ENCODE measurements around the gene KRT8.
"Not testable (repeated sequence)": the region's sequence is repeated elsewhere in the genome, so short reads cannot be mapped to it uniquely, and the experiment has no call there.

Gene KRT8

DNA sequence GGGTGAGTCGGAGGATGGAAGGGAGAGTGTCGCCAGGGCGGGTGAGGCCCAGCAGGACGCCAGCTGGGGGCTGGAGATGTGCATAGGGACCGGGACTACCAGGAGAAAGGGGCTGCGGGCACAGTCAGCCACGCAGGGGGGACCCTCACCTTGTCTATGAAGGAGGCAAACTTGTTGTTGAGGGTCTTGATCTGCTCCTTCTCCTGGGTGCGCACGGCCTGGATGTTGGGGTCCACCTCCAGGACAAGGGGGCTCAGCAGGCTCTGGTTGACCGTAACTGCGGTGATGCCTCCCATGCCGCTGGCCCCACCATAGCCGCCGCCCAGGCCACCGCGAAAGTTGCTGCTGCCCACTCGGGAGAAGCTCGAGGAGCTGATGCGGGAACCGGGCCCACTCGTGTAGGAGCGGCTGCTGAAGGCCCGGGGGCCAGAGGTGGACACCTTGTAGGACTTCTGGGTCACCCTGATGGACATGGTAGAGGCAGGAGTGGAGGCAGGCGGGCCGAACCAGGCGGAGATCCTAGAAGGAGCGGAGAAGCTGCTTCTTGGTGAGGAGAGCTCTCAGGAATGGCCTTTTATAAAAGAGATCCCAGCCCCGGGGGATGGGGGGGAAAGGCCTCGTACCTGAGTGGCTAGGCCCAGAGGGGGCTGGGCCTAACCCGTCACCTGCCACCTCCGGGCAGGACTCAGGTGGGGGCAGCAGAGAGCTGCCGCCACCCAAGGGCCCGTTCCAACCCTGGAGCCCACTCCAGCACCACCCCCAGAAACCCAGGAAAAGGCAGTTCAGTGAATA is at the start of gene KRT8:
TSS of gene KRT8 (minus strand) at position 568 of the 792 bp plus-strand sequence. CDS start at position 473, 95 bp downstream.
- not testable (repeated sequence) for DNase-seq

DNA sequence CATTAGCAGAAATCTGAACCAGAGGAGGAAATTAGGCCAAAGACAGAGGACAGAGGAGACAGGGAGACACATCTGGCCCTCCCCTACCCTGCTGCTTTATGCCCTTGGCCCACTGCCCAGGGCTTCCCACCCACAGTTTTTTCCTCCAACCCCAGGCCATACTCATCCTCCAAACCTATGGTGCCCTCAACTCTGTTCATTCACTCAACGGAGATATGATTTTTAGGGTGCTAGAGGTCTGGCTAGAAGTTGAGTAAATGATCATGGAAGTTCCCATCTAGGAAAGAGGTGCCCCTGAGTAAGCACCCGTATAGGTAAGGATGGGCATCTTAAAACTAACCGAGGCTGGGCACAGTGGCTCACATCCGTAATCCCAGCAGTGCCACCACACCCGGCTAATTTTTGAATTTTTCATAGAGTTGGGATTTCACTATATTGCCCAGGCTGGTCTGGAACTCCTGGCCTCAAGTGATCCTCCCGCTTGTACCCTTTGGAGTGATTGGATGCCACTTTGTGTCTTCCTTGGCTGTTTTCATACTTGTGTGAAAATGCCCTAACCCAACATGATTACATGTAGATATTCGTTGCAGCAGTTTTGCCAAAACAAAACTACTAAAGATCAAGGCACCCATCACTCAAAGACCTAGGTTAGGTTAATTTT is 48.4 kb upstream of the KRT8 start:
- no peak for DNase-seq

DNA sequence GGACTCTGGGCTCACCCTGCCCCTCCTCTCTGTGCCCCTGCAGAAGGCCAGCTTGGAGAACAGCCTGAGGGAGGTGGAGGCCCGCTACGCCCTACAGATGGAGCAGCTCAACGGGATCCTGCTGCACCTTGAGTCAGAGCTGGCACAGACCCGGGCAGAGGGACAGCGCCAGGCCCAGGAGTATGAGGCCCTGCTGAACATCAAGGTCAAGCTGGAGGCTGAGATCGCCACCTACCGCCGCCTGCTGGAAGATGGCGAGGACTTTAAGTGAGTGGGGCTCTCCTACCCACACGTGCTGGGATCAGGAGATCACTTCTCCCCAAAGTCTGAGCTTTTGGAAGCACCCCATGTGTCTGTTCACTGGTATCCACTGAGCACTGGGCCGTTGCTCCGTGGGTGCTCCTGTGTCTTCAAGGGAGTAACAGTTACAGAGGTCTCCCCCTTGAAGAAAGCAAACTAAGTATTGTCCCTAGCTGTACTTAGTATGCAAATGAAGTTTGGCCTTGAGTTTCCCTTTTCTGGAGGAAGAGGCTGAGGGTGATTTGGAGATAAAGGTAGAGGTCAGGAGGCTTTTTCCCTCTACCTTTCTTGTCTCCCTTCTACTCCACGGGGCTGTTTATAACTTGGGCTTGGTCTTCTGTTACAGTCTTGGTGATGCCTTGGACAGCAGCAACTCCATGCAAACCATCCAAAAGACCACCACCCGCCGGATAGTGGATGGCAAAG is 47.4 kb upstream of the KRT8 start:
- DNase-seq, result no peak

DNA sequence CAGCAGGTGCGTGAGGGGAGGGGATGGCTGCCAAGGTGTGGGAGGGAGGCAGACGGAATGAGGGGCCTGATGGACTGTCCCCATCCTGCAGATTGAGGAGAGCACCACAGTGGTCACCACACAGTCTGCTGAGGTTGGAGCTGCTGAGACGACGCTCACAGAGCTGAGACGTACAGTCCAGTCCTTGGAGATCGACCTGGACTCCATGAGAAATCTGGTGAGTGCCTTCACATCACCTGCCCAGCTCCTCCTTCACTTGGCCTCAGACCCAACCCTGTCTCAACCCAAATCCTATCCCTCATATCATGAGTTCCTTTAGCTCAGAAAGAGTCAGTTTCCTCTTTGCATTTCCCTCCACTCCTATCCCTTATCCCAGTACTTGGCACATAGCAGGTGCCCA is 46.8 kb upstream of the KRT8 start:
- no peak for DNase-seq

DNA sequence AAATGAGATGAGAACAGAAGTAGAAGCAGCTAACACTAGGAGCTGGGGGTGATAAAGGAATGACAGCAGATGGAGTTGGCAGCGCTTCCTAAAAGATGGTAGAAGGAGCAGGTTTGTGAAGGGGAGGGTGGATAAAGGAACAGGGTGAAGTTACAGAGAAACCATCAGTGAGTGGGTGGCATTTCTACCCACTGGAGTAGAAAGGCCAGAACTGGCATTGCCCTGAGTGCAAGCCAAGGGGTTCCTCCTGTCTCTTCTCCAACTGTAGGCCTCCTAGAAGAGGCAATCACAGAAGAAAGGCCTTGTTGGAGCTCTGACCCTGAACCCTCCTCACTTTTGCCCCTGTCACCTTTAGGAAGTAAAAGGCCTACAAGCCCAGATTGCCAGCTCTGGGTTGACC is 46.2 kb upstream of the KRT8 start:
- no peak for DNase-seq

DNA sequence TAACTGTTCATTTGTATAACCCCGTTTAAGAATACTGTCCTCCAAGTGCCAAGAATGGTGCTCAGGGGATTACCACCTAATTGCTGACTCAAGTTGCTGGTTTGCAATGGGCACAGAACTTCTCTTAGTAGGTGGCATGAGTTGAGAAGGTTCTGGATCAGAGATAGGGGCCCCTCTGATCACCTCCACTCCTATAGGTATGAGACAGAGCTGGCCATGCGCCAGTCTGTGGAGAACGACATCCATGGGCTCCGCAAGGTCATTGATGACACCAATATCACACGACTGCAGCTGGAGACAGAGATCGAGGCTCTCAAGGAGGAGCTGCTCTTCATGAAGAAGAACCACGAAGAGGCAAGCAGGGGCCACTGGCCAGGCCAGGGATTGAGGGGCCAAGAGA is 45.7 kb upstream of the KRT8 start:
- no peak for DNase-seq

DNA sequence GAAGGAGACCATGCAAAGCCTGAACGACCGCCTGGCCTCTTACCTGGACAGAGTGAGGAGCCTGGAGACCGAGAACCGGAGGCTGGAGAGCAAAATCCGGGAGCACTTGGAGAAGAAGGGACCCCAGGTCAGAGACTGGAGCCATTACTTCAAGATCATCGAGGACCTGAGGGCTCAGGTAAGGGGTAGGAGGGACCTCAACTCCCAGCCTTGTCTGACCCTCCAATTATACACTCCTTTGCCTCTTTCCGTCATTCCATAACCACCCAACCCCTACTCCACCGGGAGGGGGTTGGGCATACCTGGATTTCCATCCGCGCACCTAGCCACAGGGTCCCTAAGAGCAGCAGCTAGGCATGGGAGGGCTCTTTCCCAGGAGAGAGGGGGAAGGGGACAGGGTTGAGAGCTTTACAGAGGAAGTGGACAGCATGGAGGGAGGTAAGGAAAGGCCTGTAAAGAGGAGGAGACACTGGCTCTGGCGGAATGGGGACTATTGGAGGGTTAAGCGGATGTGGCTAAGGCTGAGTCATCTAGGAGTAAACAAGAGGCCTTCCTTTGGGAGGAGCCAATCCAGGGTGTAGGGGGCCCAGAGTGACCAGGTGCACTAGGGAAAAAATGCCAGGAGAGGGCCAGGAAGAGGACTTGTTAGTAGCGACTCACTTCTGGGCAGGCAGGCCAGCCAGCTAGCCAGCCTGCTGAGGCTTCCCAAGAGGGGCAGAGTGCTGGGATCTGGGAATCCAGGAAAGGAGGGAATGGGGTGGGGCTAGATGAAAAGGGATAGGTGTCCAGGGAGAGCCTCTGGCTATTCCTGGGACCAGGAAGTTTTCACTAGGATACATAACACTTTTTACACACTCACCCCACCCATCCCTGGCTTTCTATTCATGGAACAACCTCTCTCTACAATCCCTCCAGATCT is 44.8 kb upstream of the KRT8 start:
- no peak for DNase-seq

DNA sequence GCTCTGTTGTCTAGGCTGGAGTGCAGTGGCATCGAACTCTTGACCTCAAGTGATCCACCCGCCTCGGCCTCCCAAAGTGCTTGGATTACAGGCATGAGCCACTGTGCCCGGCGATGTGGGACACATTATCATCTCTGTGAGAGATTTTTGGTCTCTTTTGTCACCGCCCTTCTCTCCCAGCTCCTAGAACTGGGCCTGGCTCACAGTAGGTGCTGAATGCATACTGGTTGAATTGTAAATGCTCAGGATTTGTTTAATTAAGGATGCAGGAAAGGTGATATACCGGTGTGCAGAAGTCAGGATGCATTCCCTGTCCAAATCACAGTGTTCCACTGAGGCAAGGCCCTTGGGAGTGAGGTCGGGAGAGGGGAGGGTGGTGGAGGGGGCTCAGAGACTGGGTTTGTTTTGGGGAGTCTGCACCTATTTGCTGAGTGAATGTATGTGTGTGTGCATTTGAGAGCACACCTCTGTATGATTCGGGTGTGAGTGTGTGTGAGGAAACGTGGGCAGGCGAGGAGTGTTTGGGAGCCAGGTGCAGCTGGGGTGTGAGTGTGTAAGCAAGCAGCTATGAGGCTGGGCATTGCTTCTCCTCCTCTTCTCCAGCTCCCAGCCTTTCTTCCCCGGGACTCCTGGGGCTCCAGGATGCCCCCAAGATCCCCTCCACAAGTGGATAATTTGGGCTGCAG is 43.0 kb upstream of the KRT8 start:
- DNase-seq, result no peak

DNA sequence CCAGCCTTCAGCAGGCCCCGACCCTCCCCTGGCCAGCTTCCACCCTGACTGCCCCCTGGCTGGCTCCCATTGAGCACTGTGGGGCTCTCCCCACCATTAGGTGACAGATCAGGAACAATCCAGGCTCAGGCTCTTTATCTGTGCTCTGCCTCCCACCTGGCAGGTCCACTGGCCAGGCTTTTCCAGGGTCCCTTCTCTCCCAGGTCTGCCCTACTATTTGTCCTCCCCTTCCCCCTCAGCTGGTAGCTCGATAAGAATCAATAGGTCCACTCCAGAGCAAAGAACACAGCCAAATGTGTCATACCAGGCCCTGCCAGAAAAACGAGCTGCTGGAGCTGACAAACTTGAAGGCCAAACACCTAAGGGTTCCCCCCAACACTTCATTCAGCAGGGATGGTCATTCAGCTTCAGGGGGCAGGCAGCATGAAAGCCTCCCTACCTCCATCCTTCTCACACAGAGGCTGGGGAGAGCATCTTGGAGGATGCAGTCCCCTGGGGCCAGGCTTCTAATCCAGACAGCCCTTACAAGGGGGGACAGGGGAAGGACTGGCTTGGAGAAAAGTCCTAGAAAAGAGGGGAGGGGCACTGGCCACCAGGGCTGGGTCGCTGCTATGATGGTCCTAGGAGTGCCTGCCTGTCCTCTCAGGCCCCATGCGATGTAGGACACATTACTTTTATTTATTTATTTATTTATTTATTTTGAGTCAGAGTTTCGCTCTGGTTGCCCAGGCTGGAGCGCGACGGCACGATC is 42.1 kb upstream of the KRT8 start:
- no peak for DNase-seq

DNA sequence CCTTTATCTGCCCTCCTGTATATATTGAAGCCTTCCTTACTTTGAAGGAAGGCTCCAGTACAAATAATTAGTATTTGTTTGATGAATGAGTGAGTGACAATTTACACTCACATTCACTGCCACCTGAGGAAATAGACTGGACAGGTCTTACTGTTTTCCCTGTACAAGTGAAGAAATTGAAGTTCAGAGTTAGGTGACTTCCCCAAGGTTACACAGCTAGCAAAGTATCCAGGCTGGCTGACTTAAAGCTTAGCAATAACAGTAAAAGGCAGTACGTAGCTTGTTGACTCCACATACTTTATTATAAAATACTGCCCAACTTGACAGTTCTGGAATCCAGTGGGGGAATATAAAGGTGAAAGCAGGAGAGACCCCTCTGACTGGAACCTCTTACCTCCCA is 41.5 kb upstream of the KRT8 start:
- no peak for DNase-seq

DNA sequence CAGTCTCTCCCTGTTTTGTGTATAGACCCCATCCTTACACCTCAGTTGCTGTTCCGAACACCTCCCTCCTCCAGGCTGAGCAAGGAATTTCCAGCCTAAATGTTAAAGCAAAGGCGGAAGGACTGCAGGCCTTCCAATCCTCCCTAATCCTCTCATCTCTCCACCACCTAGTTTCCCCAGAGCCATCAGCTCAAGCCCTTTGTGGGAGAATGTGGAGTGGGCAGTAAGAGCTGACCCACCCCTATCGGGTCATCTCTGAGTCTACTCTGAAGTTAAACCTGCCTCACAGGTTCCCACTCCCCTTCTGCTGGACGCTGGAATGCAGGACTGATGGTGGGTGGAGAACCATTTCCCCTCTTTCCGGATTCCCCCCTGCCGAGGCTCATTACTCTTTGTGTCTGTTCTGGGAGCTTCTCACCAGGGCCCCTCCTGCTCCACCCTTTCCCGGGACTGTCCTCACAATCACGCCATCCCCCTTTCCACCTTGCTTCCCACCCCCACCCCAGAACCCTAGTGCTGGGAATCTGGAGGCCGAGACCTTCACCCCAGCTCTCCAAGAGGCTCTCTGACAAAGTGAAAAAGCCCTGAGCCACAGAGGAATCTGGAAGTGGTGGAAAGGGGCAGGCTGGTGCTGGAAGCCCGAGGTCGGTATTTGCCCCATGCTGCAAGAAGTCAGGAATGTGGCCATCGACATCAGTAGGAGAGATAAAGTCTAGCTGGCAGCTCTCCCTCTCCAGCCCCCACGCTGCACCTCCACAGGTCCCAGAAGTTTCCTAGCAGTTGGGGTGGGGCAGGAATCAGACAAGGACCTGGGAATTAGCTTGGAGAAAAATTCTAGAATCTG is 40.7 kb upstream of the KRT8 start:
- DNase-seq, result no peak

DNA sequence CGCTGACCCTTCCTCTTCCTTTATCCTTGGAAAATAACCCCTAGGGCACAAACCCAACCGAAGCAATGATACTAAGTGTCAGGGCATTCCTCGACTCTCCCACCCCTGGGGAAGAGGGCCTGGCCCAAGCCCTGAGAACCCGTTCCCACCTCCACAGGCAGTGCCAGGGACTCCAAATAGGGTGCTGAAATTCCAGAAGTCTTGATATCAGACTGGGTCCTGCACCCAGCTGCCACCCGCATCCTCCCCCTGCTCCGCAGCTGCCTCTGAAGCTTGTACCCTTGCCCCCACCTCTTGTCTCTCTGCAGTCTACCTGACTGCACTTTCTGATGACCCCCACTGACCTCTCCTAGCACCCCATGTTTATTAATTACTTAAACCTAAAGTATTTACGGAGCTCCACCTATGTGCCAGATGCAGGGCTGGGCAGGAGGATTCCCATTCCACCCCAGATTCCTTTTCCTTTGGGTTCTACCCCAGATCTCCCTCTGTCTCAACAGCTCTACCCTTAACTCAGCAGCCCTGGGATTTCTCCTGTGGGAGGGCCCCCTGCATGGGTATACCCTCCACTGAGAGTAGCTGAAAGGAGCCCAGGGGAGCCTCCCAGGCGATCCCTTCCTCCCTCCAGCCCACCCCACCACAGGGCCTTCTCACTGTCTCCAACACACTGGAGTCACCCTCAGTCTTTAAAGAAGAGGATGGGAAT is 40.0 kb upstream of the KRT8 start:
- no peak for DNase-seq

DNA sequence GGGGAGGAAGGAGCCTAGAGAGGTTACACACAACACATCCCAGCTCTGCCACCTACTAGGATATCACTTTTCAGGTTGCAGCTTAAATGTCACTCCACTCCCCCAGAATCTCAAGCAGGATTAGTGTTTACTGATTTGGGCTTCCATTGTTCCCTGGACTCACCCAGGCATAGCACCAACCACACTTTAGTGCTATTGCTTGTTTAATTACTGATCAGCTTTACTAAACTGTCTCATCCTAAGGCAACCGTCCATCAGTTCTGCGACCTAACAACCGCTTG is 38.0 kb upstream of the KRT8 start:
- DNase-seq, result no peak

DNA sequence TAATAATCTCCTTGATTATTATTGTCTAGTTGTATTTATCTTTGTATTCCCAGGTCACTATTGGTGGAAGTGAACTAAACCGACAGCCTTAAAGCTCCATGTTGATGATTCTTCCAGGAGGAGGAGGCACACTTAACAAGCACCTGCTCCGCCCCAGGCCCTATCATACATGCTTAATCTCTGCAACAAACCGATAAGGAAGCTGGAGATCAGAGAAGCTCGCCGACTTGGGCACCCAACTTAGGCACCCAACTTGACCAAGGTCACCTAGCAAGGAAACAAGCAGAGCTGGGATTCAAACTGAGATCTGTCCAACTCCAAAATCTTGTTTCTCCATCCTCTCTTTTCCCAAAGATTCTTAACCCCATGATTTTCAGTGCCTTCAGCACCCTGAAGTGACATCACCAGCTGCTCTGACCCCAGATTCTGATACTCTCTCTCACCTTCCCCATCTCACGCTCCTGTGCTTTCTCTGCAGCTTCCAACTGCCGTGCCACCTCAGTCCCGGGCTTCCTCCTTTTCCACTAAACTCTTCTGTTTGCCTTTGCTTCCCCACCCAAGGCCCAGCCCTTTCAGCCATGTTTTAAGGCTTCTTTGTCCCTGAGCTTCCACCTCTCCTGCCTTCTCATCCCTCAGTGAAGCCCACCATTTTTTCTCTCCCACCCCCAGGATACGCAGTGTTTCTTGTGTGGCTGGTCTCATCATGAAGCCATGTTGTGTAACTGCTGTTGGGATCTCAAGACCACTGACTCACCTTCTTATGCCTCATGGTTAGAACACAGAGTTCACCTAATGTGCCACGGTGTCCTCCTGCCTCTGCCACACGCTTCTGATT is 37.4 kb upstream of the KRT8 start:
- DNase-seq, result no peak

DNA sequence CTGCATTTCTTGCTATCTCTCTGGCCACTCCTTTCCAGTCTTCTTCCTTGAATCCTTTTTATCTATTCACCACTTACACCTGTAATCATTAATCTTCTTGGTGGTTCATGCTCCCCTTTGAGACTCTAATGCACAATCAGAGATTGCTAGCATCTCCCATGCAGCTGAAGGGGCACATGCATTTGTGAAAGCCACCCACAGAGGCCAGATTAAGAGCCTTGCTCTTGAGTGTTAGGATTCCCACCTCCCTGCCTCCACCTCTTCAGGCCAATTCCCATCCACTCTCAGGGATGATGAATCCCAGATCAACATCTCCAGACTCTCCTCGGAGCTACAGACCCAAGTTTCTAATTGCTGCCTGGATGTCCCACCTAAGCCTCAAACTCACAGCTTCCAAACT is 24.7 kb upstream of the KRT8 start:
- DNase-seq, result no peak

DNA sequence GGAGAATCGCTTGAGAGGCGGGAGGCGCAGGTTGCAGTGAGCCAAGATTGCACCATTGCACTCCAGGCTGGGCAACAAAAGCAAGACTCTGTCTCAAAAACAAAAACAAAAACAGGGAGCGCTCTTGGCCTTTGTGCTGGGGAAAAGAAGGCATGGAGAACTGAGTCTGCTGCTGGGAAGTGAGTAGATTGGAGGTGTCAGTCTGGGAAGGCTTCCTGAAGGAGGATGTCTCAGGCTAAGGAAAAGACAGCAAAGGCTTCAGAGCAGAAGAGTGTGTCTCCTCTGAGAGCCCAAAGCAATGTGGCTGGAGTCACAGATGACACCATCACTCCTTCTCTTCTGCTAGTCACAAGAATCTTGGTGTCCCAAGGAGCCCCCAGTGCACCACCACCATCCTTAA is 23.1 kb upstream of the KRT8 start:
- DNase-seq, result no peak

DNA sequence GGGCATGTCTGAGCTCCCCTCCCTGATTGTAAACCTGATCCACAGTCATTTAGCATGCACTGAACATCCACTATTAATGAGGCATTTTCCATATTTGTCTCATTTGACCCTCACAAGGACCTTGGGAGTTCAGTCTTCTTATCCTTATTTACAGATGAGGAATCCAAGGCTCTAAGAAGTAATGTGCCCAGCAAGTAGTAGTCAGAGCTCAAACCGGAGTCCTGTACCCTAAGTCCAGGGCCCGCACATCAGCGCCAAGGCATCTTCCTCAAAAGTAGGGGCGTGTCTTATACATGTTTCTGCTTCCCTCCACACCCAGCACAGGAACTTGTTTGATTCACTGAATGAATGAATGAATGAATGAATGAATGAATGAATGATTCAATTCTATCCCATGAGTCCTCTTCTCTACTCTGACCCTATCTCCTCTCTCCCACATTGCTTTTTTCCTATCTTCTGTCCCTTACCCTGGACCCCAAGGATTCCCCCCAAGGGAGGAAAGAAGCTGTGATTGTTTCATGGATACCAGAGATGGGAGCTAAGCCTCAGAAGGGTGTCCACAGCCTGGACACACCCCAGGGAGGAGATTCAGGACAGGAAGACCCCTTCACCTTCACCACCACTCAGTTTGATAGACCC is 21.8 kb upstream of the KRT8 start:
- DNase-seq, result no peak

DNA sequence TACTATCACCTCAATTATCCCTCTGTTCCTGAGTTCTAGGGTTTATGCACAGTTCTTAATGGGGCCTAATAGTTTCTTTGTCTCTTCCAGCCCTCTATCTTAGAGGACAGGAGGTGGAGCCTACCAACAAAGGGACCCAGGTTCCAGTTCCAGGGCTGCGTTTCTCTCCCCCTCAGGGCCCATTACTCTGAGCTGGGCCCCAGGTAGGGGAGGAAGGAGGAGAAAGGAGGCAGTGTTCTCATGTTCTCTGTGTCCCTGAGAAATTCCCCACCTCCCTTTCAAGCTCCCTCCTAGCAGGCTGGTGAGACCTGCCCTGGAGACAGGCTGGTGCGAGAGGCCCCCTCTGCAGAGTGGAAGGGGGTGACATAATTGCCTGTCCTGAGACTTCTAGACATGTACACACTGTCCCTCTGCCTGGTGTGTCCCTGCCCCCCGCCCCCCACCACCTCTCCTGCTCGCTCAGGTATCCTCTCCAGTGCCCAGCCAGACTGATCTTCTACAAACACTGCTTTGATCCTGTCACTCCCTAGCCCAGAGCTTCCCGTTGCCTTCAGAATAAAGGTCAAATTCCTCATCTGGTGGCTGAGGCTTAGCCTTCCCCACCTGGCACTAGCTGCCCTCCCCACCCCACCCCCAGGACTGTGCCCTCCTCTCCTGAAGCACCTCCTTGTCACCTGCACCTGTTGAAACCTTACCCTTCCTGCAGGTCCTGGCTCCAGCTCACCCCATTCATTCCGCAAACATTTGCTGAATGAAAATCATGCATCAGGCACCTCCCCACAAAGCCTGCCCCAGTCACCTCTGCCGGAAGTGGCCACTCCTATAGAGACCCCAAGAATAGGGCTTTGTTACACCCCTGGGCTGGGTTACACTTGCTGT is 21.1 kb upstream of the KRT8 start:
- no peak for DNase-seq

Data from GDM1 (cell line).